ENCODE results near the gene BIN1. TPM values are rescaled to one million over a fixed set of nuclear protein-coding genes. Genes with fewer than 3 reads are reported as not detected.
"Not testable (repeated sequence)": the region's sequence is repeated elsewhere in the genome, so short reads cannot be mapped to it uniquely, and the experiment has no call there.

Gene BIN1
- total RNA-seq, 2 donors from 2014 or later = 24.9 to 30.1 TPM

DNA sequence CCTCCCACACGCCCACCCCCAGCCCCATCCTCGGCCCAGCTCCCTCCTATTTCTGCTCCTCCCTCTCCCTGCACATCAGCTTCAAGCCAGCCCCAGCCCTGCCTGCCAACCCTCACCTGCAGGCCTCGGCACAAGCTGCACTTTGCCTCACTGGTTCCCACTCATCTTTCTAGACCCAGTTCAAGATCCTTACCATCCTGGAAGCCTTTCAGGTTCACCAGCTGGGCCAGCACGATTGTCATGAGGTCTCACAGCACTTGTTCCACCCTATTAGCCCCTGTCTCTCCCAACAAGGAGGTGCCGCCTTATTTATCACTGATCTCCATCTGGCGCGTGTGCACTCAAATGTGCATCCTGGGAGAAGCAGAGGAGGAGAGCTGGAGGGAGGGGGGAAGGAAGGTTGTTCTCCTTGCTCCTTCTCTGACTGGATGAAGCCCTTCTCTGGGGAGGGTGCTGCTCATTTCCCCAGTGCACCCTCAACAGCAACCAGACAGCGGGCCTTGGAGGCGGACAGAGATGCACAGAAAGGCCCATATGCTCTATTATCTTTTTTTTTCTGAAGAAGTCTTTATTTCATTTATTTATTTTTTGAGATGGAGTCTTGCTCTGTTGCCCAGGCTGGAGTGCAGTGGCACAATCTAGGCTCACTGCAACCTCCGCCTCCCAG lies 15.5 kb upstream of the BIN1 start:
- no peaks in the 10 kb centered on the region for H3K36me3 ChIP-seq
- no peak for ATAC-seq (ENCODE audit: insufficient number of reproducible peaks, low FRiP score, low read depth)
- H3K4me3 ChIP-seq = no peak overlapping the region
- no peaks in the 10 kb centered on the region for H3K4me1 ChIP-seq (ENCODE audit: control insufficient read depth in 1 of 2, low read depth in 2 of 2)
- no peak overlapping the region for H3K27ac ChIP-seq
- no peaks in the 10 kb centered on the region for H3K27me3 ChIP-seq (replicated peaks; ENCODE audit: insufficient read depth)
- TF ChIP-seq, protein P1, sequence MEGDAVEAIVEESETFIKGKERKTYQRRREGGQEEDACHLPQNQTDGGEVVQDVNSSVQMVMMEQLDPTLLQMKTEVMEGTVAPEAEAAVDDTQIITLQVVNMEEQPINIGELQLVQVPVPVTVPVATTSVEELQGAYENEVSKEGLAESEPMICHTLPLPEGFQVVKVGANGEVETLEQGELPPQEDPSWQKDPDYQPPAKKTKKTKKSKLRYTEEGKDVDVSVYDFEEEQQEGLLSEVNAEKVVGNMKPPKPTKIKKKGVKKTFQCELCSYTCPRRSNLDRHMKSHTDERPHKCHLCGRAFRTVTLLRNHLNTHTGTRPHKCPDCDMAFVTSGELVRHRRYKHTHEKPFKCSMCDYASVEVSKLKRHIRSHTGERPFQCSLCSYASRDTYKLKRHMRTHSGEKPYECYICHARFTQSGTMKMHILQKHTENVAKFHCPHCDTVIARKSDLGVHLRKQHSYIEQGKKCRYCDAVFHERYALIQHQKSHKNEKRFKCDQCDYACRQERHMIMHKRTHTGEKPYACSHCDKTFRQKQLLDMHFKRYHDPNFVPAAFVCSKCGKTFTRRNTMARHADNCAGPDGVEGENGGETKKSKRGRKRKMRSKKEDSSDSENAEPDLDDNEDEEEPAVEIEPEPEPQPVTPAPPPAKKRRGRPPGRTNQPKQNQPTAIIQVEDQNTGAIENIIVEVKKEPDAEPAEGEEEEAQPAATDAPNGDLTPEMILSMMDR (IDR thresholded peaks at IDR 0.05) = no peak
- no peak for DNase-seq (ENCODE audit: low spot score)
- H3K9me3 ChIP-seq = no peaks in the 10 kb centered on the region

DNA sequence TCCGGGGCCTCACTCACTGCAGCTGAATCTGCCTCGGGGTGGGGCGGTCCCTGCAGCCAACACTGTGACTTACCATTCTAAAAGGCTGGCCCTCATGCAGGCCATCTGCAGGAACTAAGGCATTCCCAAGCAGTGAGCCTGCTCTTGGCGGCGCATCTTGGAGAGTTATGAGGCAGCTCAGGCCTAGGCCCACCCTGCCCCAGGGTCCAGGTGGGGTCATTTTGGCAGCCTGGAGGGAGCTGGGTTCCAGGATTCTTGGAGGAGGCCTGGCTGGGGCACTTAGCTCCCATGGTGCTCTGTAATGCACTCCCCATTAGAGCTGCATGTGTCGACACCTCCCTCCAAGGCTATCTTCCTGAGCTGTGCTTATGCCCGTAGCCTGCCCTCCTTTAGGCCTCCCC lies 14.8 kb upstream of the BIN1 start:
- Histone ChIP-seq H3K9me3 (no peaks in the 10 kb centered on the region), H3K27ac (no peak overlapping the region), H3K36me3 (no peaks in the 10 kb centered on the region), H3K27me3 (replicated peaks; ENCODE audit: insufficient read depth) (no peaks in the 10 kb centered on the region), H3K4me1 (ENCODE audit: control insufficient read depth in 1 of 2, low read depth in 2 of 2) (no peaks in the 10 kb centered on the region), H3K4me3 (no peak overlapping the region)
- TF ChIP-seq, protein P1 (IDR thresholded peaks at IDR 0.05) = no peak
- ATAC-seq (ENCODE audit: insufficient number of reproducible peaks, low FRiP score, low read depth) (no peak), DNase-seq (ENCODE audit: low spot score) (no peak)

DNA sequence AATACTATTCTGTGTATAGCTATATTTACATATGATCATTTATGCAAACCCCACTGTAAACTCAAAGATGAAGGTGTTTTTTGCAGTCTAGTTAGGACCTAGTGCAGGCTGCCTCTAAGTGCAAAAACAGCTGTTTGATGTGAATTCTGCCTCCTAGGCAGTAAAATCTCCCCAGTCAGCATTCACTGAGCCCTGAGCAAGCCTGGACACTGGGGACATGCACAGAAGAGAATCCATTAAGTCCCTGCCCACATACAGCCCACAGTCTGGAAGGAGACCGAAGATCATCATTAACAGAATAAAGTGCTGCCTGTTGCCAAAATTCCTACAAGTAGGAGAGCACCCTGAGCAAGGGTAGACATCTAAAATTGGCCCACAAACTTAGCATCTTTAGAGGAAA lies 14.4 kb upstream of the BIN1 start:
- TF ChIP-seq, protein P1 (IDR thresholded peaks at IDR 0.05) = no peak
- Histone ChIP-seq H3K4me3 (no peak overlapping the region), H3K4me1 (ENCODE audit: control insufficient read depth in 1 of 2, low read depth in 2 of 2) (no peaks in the 10 kb centered on the region), H3K36me3 (no peaks in the 10 kb centered on the region), H3K27ac (no peak overlapping the region), H3K9me3 (no peaks in the 10 kb centered on the region), H3K27me3 (replicated peaks; ENCODE audit: insufficient read depth) (no peaks in the 10 kb centered on the region)
- ATAC-seq (ENCODE audit: insufficient number of reproducible peaks, low FRiP score, low read depth) = no peak
- DNase-seq (ENCODE audit: low spot score) = no peak

DNA sequence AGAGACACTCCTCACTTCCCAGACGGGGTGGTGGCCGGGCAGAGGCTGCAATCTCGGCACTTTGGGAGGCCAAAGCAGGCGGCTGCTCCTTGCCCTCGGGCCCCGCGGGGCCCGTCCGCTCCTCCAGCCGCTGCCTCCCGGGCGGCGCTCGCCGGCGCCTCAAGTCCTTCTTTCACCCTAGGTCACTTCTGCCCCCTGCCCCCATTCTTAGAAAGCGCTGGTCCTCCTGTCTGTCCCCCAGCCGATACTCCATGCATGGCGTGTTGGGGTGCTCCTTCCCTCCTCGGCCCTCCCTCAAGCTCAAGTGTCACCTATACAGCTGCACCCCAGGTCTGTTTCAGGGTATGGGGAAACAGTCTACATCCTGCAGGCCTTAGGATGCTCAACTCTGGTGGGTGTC lies 13.5 kb upstream of the BIN1 start:
- not testable (repeated sequence) for H3K36me3 ChIP-seq; H3K4me1 ChIP-seq (ENCODE audit: control insufficient read depth in 1 of 2, low read depth in 2 of 2); ATAC-seq (ENCODE audit: insufficient number of reproducible peaks, low FRiP score, low read depth); DNase-seq (ENCODE audit: low spot score); H3K9me3 ChIP-seq; H3K27me3 ChIP-seq (replicated peaks; ENCODE audit: insufficient read depth); H3K27ac ChIP-seq; H3K4me3 ChIP-seq

DNA sequence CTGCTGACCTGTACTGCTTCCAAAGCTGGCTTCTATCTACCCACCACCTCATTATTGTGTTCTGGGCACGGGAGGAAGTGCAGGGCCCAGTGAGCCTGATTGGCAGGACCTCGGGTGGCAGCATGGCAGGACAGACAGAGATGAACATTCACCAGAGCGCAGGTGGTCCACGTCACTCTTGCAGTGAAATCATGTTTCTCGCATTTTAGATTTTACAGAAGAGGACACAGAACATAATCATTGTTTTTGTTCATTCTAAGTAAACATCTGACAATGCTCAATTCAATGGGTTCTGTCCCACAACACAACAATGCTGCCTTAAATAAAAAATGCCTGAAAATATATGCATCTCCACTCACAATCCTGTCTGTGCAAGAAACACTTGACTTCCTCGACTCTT lies 11.5 kb upstream of the BIN1 start:
- no peak overlapping the region for H3K27ac ChIP-seq
- ATAC-seq (ENCODE audit: insufficient number of reproducible peaks, low FRiP score, low read depth) (no peak), DNase-seq (ENCODE audit: low spot score) (no peak)
- no peaks in the 10 kb centered on the region for H3K4me1 ChIP-seq (ENCODE audit: control insufficient read depth in 1 of 2, low read depth in 2 of 2)
- no peak overlapping the region for H3K4me3 ChIP-seq
- no peaks in the 10 kb centered on the region for H3K27me3 ChIP-seq (replicated peaks; ENCODE audit: insufficient read depth)
- TF ChIP-seq, protein P1 (IDR thresholded peaks at IDR 0.05) = no peak
- no peaks in the 10 kb centered on the region for H3K9me3 ChIP-seq
- H3K36me3 ChIP-seq = no peaks in the 10 kb centered on the region

DNA sequence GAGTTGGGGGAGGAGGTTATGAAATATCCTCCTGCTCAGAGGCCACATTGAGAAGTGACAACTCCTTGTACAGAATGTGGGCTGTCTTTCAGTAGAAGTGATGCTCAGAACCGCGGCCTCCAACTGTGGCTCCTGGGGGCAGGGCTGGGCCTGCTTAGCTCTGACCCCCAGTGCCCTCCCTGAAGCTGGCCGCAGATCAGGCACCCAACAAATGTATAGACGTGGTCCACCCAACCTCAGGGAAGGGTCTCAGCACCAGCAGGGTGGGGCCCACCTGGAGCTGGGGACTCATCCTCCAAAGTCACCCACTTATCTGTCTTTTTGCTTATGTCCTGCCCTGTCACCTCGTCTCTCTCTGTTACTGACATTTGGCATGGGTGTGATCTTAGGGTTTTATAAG lies 11.1 kb upstream of the BIN1 start:
- DNase-seq (ENCODE audit: low spot score) = no peak
- TF ChIP-seq, protein P1 (IDR thresholded peaks at IDR 0.05) = no peak

More for the DNA sequence above, 11.1 kb upstream of the BIN1 start:
- Histone ChIP-seq H3K9me3 (no peaks in the 10 kb centered on the region), H3K36me3 (no peaks in the 10 kb centered on the region), H3K27ac (no peak overlapping the region), H3K4me3 (no peak overlapping the region), H3K4me1 (ENCODE audit: control insufficient read depth in 1 of 2, low read depth in 2 of 2) (no peaks in the 10 kb centered on the region), H3K27me3 (replicated peaks; ENCODE audit: insufficient read depth) (no peaks in the 10 kb centered on the region)
- ATAC-seq (ENCODE audit: insufficient number of reproducible peaks, low FRiP score, low read depth) = no peak
